ENCODE data around the gene HIGD1A. TPM values are rescaled to one million over a fixed set of nuclear protein-coding genes. Genes with fewer than 3 reads are reported as not detected.

HIGD1A gene
- polyA plus RNA-seq, 1 donor (not counting 4 experiments of a cell fraction or from before 2014, with no cell fraction given), result 443 TPM

- TF ChIP-seq EZH2 (IDR thresholded peaks at IDR 0.05; ENCODE audit: low read length), result no peak
- TF ChIP-seq, protein P1, sequence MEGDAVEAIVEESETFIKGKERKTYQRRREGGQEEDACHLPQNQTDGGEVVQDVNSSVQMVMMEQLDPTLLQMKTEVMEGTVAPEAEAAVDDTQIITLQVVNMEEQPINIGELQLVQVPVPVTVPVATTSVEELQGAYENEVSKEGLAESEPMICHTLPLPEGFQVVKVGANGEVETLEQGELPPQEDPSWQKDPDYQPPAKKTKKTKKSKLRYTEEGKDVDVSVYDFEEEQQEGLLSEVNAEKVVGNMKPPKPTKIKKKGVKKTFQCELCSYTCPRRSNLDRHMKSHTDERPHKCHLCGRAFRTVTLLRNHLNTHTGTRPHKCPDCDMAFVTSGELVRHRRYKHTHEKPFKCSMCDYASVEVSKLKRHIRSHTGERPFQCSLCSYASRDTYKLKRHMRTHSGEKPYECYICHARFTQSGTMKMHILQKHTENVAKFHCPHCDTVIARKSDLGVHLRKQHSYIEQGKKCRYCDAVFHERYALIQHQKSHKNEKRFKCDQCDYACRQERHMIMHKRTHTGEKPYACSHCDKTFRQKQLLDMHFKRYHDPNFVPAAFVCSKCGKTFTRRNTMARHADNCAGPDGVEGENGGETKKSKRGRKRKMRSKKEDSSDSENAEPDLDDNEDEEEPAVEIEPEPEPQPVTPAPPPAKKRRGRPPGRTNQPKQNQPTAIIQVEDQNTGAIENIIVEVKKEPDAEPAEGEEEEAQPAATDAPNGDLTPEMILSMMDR (optimal IDR thresholded peaks at IDR 0.05 in 1 of 3, IDR thresholded peaks at IDR 0.05 in 1 of 3, conservative IDR thresholded peaks at IDR 0.05 in 1 of 3; ENCODE audit: extremely low read depth in 1 of 3, insufficient read depth in 2 of 3, low read length in 3 of 3), result peak; percentile 78 to 88 (median 79)
- Histone ChIP-seq H3K27ac (ENCODE audit: control insufficient read depth, insufficient read depth, low read length) (no peak overlapping the region), H3K9me1 (ENCODE audit: control insufficient read depth, extremely low read depth, insufficient read depth, low read length) (no peaks in the 10 kb centered on the region), H2AFZ (ENCODE audit: control insufficient read depth, low read length) (no peak overlapping the region), H3K36me3 (ENCODE audit: control insufficient read depth in 2 of 2, extremely low read depth in 1 of 2, insufficient read depth in 2 of 2, low read length in 2 of 2) (no peaks in the 10 kb centered on the region), H4K20me1 (ENCODE audit: control insufficient read depth, extremely low read depth, insufficient read depth, low read length) (no peaks in the 10 kb centered on the region), H3K79me2 (ENCODE audit: control insufficient read depth, insufficient read depth, low read length) (no peaks in the 10 kb centered on the region), H3K4me1 (ENCODE audit: control insufficient read depth, extremely low read depth, insufficient read depth, low read length) (peaks cover 12% of the 10 kb centered on the region), H3K4me3 (ENCODE audit: control insufficient read depth in 2 of 3, extremely low read depth in 1 of 3, insufficient read depth in 2 of 3, low read depth in 1 of 3, low read length in 3 of 3) (no peak overlapping the region), H3K27me3 (ENCODE audit: control insufficient read depth, extremely low read depth, insufficient read depth, low read length) (no peaks in the 10 kb centered on the region), H3K9me3 (ENCODE audit: control insufficient read depth, low read depth, low read length) (no peaks in the 10 kb centered on the region), H3K4me2 (ENCODE audit: control insufficient read depth, extremely low read depth, insufficient read depth, low read depth, low read length) (no peak overlapping the region), H3K9ac (ENCODE audit: control insufficient read depth, extremely low read depth, insufficient read depth, low read length) (no peak overlapping the region)
- peak; percentile 48 for FAIRE-seq
- no peak for DNase-seq (ENCODE audit: low read depth, low spot score)
- dilution Hi-C loops (cut with MboI; ENCODE audit: extremely low pct_ligation_motif_present, low sequenced_read_pairs), result no loop called here
Measured at GRCh38 chr3:42831321-42831713, 27.0 kb upstream of the HIGD1A start.

DNA sequence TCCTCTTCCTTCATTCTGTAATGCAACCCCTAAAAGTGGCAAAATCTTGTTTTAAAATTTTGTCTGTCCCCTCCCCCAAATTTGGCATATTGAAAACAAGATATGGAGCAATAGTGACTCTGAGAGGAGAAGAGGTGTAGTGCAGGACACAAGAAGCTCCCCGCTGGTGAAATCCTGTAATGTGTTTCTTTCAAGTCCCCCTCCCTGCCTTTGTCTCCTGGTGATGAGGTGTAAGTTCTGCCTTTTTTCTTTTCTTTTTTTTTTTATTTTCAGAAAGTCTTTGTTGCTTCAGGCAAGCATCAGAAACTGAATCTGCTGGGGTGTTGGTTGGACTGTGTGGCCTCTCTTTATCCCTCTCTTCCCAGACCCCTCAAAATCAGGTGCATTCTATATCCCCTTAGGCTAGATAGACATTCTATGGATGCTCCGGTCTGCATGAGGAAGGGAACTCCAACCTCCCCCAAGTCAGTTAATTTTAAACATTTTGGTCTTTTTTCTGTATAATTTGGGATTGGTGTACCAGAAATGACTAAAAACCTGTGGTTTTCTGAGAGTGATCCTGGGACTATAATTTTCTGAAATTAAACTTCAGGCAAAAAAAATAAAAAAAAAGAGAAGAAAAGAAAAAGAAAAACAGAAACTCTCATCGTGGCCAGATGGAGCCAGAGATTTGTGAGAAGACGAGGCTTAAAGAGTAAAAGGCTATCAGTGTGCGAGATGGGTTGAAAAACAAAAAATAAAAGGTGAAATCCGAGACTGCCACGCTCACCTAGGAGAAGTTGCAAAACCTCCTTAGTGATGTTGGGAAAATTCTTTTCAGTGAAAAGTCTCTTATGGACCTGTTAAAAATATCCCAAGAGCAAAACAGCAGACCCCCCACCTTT is 26.4 kb upstream of the HIGD1A start:
- no peaks in the 10 kb centered on the region for H3K9me3 ChIP-seq (ENCODE audit: control insufficient read depth, low read depth, low read length)
- H3K36me3 ChIP-seq (ENCODE audit: control insufficient read depth in 2 of 2, extremely low read depth in 1 of 2, insufficient read depth in 2 of 2, low read length in 2 of 2), result no peaks in the 10 kb centered on the region
- no peaks in the 10 kb centered on the region for H3K79me2 ChIP-seq (ENCODE audit: control insufficient read depth, insufficient read depth, low read length)
- DNase-seq (ENCODE audit: low read depth, low spot score), result no peak
- H3K4me3 ChIP-seq (ENCODE audit: control insufficient read depth in 2 of 3, extremely low read depth in 1 of 3, insufficient read depth in 2 of 3, low read depth in 1 of 3, low read length in 3 of 3), result no peak overlapping the region
- no peak overlapping the region for H2AFZ ChIP-seq (ENCODE audit: control insufficient read depth, low read length)
- no peaks in the 10 kb centered on the region for H3K27me3 ChIP-seq (ENCODE audit: control insufficient read depth, extremely low read depth, insufficient read depth, low read length)
- TF ChIP-seq EZH2 (IDR thresholded peaks at IDR 0.05; ENCODE audit: low read length), result no peak
- TF ChIP-seq, protein P1 (optimal IDR thresholded peaks at IDR 0.05 in 1 of 3, IDR thresholded peaks at IDR 0.05 in 1 of 3, conservative IDR thresholded peaks at IDR 0.05 in 1 of 3; ENCODE audit: extremely low read depth in 1 of 3, insufficient read depth in 2 of 3, low read length in 3 of 3), result peak; percentile 57 to 71 (median 67)
- H3K9ac ChIP-seq (ENCODE audit: control insufficient read depth, extremely low read depth, insufficient read depth, low read length), result no peak overlapping the region
- peaks cover 12% of the 10 kb centered on the region for H3K4me1 ChIP-seq (ENCODE audit: control insufficient read depth, extremely low read depth, insufficient read depth, low read length)
- dilution Hi-C loops (cut with MboI; ENCODE audit: extremely low pct_ligation_motif_present, low sequenced_read_pairs), result no loop called here
- no peak overlapping the region for H3K27ac ChIP-seq (ENCODE audit: control insufficient read depth, insufficient read depth, low read length)
- no peak overlapping the region for H3K4me2 ChIP-seq (ENCODE audit: control insufficient read depth, extremely low read depth, insufficient read depth, low read depth, low read length)
- no peak for FAIRE-seq
- no peaks in the 10 kb centered on the region for H4K20me1 ChIP-seq (ENCODE audit: control insufficient read depth, extremely low read depth, insufficient read depth, low read length)
- no peaks in the 10 kb centered on the region for H3K9me1 ChIP-seq (ENCODE audit: control insufficient read depth, extremely low read depth, insufficient read depth, low read length)
